ENCODE data around the gene TTC28. TPM values are rescaled to one million over a fixed set of nuclear protein-coding genes. Genes with fewer than 3 reads are reported as not detected.

TTC28 gene
- total RNA-seq, 1 donor from 2014 or later = 23.2 TPM

GRCh38 chr22:28594076-28594796, 85.4 kb downstream of the TTC28 start:
- Mint-ChIP-seq H3K4me3 (ENCODE audit: unreplicated experiment) (no peak overlapping the region), H3K27ac (ENCODE audit: unreplicated experiment) (no peak overlapping the region), H3K36me3 (ENCODE audit: low read depth, unreplicated experiment) (peaks cover 1% of the 10 kb centered on the region), H3K27me3 (ENCODE audit: low read depth, unreplicated experiment) (no peaks in the 10 kb centered on the region), H3K4me1 (ENCODE audit: low read depth, unreplicated experiment) (no peaks in the 10 kb centered on the region), H3K9me3 (ENCODE audit: unreplicated experiment) (no peaks in the 10 kb centered on the region)
- Histone ChIP-seq H3K36me3 (ENCODE audit: insufficient read depth, low read length) (no peaks in the 10 kb centered on the region), H3K9me3 (ENCODE audit: insufficient read depth, low read depth, low read length) (no peaks in the 10 kb centered on the region), H3K27me3 (ENCODE audit: insufficient read depth, low read length) (no peaks in the 10 kb centered on the region), H3K4me2 (ENCODE audit: low read length) (no peak overlapping the region), H2AFZ (ENCODE audit: low read depth, low read length) (no peak overlapping the region), H3K27ac (ENCODE audit: low read depth, low read length) (no peak overlapping the region), H3K4me1 (ENCODE audit: insufficient read depth, low read length) (no peaks in the 10 kb centered on the region), H3K9ac (ENCODE audit: low read length) (no peak overlapping the region), H4K20me1 (ENCODE audit: insufficient read depth, low read length) (no peaks in the 10 kb centered on the region), H3K79me2 (ENCODE audit: insufficient read depth, low read length) (no peaks in the 10 kb centered on the region), H3K4me3 (ENCODE audit: insufficient read depth, low read depth, low read length) (no peak overlapping the region)
- FAIRE-seq (no peak), DNase-seq (ENCODE audit: low read depth) (no peak)
- TF ChIP-seq CTCF (IDR thresholded peaks at IDR 0.05; ENCODE audit: insufficient read depth, low read depth, low read length) (no peak), EZH2 (IDR thresholded peaks at IDR 0.05; ENCODE audit: insufficient read depth, low read length) (no peak)

GRCh38 chr22:28593299-28593698, 86.3 kb downstream of the TTC28 start:
- Mint-ChIP-seq H3K27ac (ENCODE audit: unreplicated experiment) (no peak overlapping the region), H3K9me3 (ENCODE audit: unreplicated experiment) (no peaks in the 10 kb centered on the region), H3K27me3 (ENCODE audit: low read depth, unreplicated experiment) (no peaks in the 10 kb centered on the region), H3K4me3 (ENCODE audit: unreplicated experiment) (no peak overlapping the region), H3K4me1 (ENCODE audit: low read depth, unreplicated experiment) (no peaks in the 10 kb centered on the region), H3K36me3 (ENCODE audit: low read depth, unreplicated experiment) (peaks cover 1% of the 10 kb centered on the region)
- H3K9me3 ChIP-seq (ENCODE audit: insufficient read depth, low read depth, low read length) = no peaks in the 10 kb centered on the region
- no peak for TF ChIP-seq CTCF (IDR thresholded peaks at IDR 0.05; ENCODE audit: insufficient read depth, low read depth, low read length)
- no peak for TF ChIP-seq EZH2 (IDR thresholded peaks at IDR 0.05; ENCODE audit: insufficient read depth, low read length)
- no peak for FAIRE-seq
- no peaks in the 10 kb centered on the region for H3K27me3 ChIP-seq (ENCODE audit: insufficient read depth, low read length)
- H3K4me2 ChIP-seq (ENCODE audit: low read length) = no peak overlapping the region
- no peaks in the 10 kb centered on the region for H4K20me1 ChIP-seq (ENCODE audit: insufficient read depth, low read length)
- no peaks in the 10 kb centered on the region for H3K4me1 ChIP-seq (ENCODE audit: insufficient read depth, low read length)
- no peak overlapping the region for H3K4me3 ChIP-seq (ENCODE audit: insufficient read depth, low read depth, low read length)
- H3K27ac ChIP-seq (ENCODE audit: low read depth, low read length) = no peak overlapping the region
- no peak overlapping the region for H3K9ac ChIP-seq (ENCODE audit: low read length)
- no peaks in the 10 kb centered on the region for H3K36me3 ChIP-seq (ENCODE audit: insufficient read depth, low read length)
- no peak overlapping the region for H2AFZ ChIP-seq (ENCODE audit: low read depth, low read length)
- no peak for DNase-seq (ENCODE audit: low read depth)
- no peaks in the 10 kb centered on the region for H3K79me2 ChIP-seq (ENCODE audit: insufficient read depth, low read length)

- Mint-ChIP-seq H3K27me3 (ENCODE audit: low read depth, unreplicated experiment) (no peaks in the 10 kb centered on the region), H3K9me3 (ENCODE audit: unreplicated experiment) (no peaks in the 10 kb centered on the region), H3K4me3 (ENCODE audit: unreplicated experiment) (no peak overlapping the region), H3K4me1 (ENCODE audit: low read depth, unreplicated experiment) (no peaks in the 10 kb centered on the region), H3K36me3 (ENCODE audit: low read depth, unreplicated experiment) (peaks cover 1% of the 10 kb centered on the region), H3K27ac (ENCODE audit: unreplicated experiment) (no peak overlapping the region)
- TF ChIP-seq CTCF (IDR thresholded peaks at IDR 0.05; ENCODE audit: insufficient read depth, low read depth, low read length) = no peak
- no peak for TF ChIP-seq EZH2 (IDR thresholded peaks at IDR 0.05; ENCODE audit: insufficient read depth, low read length)
- Histone ChIP-seq H3K27me3 (ENCODE audit: insufficient read depth, low read length) (no peaks in the 10 kb centered on the region), H4K20me1 (ENCODE audit: insufficient read depth, low read length) (no peaks in the 10 kb centered on the region), H3K4me1 (ENCODE audit: insufficient read depth, low read length) (no peaks in the 10 kb centered on the region), H3K27ac (ENCODE audit: low read depth, low read length) (no peak overlapping the region), H3K9me3 (ENCODE audit: insufficient read depth, low read depth, low read length) (no peaks in the 10 kb centered on the region), H3K4me2 (ENCODE audit: low read length) (no peak overlapping the region), H3K4me3 (ENCODE audit: insufficient read depth, low read depth, low read length) (no peak overlapping the region), H3K36me3 (ENCODE audit: insufficient read depth, low read length) (no peaks in the 10 kb centered on the region), H2AFZ (ENCODE audit: low read depth, low read length) (no peak overlapping the region), H3K79me2 (ENCODE audit: insufficient read depth, low read length) (no peaks in the 10 kb centered on the region), H3K9ac (ENCODE audit: low read length) (no peak overlapping the region)
- no peak for FAIRE-seq
- DNase-seq (ENCODE audit: low read depth) = no peak
Observed at GRCh38 chr22:28589102-28589750, 90.4 kb downstream of the TTC28 start.
